ENCODE measurements around the gene INPP5A.

The INPP5A gene

GRCh38 chr10:132536241-132536876 lies 1.2 kb upstream of the INPP5A start:
- FAIRE-seq, result no peak

- FAIRE-seq, result no peak
Measured at GRCh38 chr10:132536877-132537683, 507 bp upstream of the INPP5A start.

DNA sequence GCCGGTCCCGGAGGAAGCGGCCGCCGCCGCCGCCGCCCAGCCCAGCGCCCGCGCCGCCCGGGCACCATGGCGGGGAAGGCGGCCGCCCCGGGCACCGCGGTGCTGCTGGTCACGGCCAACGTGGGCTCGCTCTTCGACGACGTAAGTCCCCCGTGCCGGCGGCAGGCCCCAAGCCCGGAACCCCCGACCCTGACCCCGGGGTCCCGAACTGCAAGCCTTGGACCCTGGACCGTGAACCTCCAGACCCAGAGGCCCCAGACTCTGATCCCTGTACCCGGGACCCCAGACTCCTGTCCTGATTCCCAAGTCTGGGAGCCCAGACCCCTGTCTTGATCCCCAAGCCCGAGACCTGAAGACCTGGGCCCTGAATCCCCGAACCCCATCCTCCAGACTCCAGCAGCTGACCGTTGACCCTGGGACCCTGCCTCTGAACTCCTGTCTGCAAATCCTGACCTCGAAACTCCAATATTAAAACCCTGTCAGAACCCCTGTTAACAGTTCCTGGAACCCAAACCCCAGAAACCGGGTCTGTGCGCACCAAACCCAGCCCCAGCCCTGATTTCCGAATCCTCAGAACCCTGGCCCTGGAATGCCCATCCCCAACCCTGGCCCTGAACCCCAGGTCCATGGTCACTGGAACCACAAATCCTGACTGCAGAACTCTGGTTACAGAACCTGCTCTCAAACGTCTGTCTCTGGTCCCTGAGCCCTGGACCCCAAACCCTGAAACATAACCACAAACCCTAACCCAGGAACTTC lies 623 bp downstream of the INPP5A start:
- FAIRE-seq, result no peak

DNA sequence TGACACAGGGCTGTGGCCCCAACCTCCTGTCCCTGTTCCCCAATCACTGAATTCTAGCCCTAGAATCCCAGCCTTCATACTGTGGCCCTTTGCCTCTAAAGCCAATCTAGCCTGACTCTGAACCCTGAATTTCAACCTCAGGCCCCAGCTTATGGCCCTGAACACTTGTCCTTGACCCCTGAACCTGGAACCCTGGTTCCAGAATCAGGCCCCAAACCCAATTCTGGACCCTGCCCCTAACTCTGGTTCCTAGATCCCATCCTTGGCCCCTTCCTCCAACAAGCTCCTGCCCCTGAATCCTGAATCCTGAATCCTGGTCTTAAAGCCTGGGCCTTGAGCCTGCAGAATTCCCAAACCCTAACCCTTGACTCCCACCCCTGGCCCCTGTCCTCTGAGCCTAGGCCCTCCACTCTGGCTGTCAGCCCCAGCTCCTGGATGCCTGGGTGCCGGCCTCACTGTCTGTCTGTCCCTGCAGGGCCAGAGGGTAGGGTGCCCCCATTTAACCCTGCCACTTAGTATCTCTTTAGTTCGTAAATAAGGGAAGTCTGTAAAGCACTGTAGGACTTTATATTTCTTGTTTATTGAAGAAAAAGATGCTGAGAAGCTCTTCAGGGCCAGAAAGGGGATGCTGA lies 1.3 kb downstream of the INPP5A start:
- no peak for FAIRE-seq

DNA sequence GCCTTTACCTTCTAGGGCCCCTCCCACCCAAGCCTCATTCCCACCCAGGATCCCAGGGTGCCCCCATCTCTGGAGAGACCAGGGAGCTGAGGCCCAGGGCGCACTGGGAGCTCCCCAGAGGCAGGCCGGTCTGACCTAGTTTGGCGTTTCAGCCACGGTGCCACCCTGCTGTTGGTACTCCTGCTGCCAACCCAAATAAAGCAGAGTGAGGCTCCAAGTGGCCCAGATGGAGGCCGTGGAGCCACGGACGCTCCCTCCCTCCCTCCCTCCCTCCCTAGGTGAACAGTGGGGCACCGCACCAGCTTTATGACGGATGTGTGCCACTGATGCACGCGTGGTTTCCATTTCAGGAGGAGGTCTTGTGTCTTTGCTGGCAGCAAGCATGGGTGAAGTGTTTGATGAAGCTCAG lies 1.8 kb downstream of the INPP5A start:
- no peak for FAIRE-seq

- FAIRE-seq, result no peak
Measured at GRCh38 chr10:132539894-132540293, 2.3 kb downstream of the INPP5A start.

DNA sequence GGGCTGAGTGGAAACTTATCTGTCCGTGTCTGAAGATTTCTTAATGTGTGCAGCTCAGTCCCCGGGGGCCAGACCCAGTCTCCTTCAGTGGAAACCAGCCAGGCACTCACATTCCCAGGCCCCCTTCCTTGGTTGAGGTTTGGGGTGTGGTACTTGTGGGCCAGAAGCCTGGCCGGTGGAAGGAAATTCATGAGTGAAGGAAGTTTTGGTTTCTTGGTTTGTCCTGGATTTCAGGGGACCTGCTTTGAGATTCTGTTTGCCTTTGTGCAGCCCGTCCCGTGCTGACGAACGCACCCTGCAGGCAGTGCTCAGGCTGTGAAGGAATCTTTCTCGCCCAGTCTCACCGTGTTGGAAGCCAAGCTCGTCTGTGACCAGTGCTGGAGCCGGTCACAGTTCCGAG lies 2.9 kb downstream of the INPP5A start:
- no peak for FAIRE-seq

DNA sequence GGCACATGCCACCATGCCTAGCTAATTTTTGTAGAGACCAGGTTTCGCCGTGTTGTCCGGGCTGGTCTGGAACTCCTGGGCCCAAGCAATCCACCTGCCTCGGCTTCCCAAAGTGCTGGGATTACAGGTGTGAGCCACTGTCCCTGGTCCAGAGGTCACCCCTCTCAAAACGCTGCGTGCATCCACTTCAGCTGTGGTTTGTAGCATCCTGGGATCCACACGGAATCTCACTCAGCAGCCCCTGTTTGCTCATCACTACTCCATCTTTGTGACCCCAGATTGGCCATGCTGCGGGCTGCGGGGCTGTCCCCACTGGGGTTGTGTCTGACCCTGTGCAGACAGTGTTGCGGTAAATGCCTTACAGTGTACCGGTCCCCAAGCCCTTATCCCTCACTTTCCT lies 3.5 kb downstream of the INPP5A start:
- no peak for FAIRE-seq

- no peak for FAIRE-seq
Measured at GRCh38 chr10:132541601-132542011, 4.0 kb downstream of the INPP5A start.

- no peak for FAIRE-seq
Measured at GRCh38 chr10:132542086-132542775, 4.6 kb downstream of the INPP5A start.

DNA sequence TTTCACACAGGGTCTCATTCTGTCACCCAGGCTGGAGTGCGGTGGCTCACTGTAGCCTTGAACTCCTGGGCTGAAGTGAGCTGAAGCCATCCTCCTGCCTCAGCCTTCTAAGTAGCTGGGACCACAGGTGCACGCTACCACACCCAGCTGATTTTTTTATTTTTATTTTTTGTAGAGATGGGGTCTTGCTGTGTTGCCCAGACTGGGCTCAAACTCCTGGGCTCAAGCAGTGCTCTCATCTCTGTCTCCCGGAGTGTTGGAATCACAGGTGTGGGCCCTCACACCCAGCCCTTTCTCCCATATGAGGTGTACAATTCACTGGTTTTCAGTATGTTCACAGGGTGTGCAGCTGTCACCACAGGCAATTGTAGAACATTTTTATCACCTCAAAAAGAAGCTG lies 5.2 kb downstream of the INPP5A start:
- no peak for FAIRE-seq

DNA sequence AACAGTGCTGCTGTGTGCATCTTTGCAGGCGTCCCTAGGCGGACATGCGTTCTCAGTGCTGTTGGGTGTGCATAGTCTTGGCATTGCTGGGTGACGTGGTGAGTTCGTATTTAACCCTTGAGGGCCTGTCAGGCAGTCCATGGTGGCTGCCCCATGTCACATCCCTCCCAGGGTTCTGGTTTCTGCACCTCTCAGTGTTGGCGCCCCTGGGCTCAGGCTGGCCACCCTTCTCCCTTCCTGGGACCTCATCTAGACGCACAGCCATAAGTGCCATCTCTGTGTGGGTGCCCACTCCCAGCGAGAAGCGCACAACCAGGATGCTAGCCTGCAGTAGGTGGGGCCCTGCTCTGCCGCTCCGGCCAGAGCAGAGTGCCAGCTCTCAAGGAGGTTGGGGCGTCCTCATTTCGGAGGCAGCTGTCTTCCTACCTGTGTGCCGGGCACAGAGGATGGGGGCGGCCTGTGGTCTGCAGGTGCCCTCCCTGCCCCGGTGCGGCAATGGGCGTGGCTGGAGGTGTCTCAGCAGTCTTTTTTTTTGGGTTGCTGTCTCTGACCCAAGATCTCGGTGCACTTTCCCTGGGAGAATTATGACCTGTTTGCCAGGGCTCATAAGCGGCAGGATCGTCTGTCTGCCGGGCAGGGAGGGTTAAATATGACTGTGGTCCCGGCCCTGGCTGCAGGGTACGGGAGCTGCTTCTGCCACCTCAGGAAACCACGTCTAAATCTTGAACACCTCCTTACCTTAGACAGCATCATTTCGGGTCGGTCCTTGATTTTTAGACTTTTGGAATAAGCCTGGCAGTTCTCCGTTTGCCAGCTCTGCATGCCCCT lies 6.5 kb downstream of the INPP5A start:
- no peak for FAIRE-seq

DNA sequence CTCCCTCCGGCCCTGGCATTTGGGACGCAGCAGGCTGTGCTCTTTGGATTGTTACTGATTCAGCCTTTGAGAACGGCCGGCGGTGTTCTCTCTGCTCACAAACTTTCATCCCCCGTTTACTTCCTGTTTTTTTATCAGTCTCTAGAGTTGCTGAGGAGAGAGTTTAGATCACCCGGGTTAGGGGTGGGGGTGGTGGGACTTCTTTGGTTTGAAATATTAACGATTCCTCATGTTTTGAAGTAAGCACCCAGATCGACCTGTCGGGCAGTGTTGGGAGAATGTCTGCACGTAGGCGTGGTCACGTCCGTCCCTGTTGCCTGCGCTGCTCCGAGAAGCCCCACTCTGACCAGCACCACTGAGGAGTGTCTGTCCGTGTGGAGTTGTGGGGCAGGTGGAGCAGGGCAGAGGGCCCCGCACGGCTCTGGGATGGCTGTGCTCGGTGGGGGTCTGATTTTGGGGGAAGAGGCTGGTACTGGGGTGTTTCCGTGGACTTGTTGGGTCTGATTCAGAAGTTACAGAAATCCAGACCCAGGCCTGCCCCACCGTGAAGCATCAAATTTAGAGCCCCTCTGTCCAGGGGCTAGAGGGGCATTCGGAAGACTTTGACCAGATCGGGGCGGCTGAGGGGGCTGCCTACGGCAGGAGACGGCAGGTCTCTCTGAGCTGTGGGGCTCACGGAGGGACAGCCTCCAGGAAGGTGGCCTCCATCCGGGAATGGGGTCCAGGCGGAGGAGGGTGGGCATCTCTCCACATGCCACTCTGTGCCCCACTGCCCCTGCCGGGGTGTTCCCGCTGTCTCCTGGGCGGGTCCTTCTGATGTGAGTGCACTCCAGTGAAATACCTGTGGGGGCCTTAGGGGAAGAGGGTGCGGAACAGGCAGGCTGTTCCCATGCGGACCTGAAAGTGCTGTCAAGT lies 7.4 kb downstream of the INPP5A start:
- FAIRE-seq, result no peak

DNA sequence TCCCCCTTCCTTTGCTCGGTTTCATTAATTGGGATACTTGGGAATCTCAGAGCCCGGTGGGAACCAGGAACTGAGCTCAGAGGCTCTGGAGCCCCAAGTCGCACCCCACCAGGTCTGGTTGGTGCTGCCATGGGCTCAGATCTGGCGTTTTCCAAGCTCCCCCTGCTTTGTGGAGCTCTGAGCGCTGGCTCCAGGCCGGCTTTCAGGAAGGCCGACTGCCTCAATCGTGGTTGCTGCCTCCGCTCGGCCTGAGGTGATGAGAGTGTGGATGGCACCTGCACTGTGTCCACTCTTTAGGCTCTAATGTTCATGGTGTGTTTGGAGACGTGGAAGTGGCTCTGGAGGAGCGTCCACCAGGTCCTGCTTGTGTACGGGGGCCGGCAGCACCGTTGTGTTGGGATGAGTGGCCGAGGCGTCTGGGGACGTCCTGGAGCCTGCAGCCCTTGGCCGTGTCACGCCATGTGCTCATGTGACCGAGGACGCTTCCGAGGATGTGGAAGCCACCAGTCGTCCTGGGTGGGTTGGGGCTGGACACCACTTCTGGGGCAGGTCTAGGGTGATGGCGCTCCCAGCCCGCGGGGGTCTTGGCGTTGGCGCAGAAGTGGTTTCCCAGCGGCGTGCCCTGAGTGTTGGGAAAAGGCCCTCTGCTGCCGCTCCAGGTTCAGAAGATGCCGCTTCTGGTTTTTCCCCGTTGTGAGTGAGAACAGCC lies 8.2 kb downstream of the INPP5A start:
- no peak for FAIRE-seq

DNA sequence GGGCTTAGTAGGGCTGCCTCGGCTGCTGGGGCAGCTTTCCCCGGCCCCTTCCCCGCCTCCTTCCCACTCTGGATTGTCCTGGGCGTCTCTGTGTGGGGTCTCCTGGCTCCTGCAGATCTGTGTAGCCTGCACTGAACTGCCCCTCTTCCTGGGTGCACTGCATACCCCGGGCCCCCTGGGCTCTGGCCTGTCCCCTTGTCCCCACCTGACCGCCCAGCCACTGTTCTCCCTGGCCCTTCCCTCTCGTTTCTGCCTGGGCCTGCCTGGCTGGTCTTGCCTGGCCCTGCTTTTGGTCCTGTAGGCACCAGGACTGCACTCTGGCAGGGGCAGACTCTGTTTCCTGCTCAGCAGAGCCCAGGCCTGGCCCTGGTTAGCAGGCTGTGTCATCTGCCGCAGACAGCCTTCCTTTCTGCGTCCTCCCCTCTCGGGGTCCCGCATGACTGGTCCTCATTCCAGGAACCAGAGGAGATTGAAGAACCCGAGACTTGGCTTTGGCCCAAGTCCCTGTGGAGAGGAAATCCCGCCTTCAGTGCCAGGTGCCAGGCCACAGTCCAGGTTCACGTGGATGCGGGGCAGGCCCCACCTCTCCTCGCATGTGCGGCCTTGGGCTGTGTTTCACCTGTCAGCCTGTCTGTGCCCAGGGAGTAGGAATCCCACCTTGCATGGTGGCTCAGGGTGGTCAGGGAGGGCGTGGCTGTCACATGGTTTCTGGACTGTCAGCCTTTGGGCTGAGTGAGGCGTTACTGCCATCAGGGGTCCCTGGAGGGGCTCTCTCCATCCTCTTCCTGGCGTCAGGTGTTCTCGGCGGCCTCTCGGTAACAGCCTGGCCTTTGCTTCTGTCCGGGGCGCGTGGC lies 9.2 kb downstream of the INPP5A start:
- no peak for FAIRE-seq

- FAIRE-seq, result no peak
Measured at GRCh38 chr10:132547421-132547861, 9.9 kb downstream of the INPP5A start.

DNA sequence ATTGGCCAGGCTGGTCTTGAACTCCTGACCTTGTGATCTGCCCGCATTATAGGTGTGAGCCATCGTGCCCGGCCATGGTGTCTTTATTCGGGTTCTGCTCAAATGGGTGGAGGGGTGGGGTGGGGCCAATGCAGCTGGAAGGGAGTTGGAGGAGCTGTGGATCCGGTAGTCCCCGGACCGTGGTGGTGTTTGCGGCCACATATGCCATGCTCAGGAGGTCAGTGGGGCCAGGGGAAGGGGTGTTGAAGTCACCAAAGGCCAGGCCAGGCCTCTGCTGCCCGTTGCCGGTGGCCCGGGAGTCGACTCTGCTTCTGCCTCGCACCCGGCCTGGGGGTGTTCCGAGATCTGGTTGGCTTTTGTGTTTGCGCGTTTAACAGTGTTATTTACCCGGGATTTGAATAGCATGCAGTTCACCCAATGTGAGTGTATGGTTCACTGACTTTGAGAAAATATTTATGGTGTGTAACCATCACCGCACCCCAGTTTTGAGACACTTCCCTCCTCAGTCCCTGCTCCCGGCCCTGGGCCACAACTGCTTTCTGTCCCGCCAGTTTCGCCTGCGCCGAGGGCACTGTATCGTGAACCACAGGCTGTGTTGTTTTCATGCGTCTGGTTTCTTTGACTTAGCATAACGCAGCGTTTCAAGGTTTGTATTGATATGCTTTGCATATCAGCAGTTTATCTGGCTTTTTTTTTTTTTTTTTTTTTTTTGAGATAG lies 10.7 kb downstream of the INPP5A start:
- FAIRE-seq, result no peak

DNA sequence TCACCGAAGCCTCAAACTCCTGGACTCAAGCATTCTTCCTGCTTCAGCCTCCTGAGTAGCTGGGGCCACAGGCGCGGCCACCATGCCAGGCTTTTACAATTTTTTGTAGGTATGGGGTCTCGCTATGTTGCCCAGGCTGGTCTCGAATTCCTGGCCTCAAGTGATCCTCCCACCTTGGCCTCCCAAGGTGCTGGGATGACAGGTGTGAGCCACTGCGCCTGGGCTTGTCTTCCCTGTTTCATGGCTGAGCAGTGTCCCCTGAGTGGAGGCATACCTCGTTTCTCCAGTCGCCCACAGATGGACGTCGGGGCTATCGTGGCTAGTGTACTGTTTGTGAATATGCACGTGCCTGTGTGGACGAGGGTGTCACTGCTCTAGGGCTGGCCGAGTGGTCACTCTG lies 11.3 kb downstream of the INPP5A start:
- FAIRE-seq, result no peak
